Left renal pelvis (tissue), 4 donors: ENCODE results near the gene SRPRB. TPM values are rescaled to one million over a fixed set of nuclear protein-coding genes. Genes with fewer than 3 reads are reported as not detected.
"Not testable (repeated sequence)": the region's sequence is repeated elsewhere in the genome, so short reads cannot be mapped to it uniquely, and the experiment has no call there.

Experiments used
- DNase-seq, 4 donors: peaks; one replicate each; pipeline ENCODE4 v3.0.0-alpha.2; 2013; ENCODE audit warnings: low read depth in 4 of 4, low spot score in 3 of 4
- polyA plus RNA-seq, 4 donors: library from polyadenylated mRNA; unstranded; fragments of 120-200 nt; gene quantifications; one replicate each; pipeline ENCODE4 v1.2.1, GENCODE V29; 2013; ENCODE audit not compliant: insufficient read length in 4 of 4

The SRPRB gene
- polyA plus RNA-seq, 4 donors: 46.3 to 61.5 (median 52.2) TPM

GRCh38 chr3:133777807-133778568 is 27.6 kb upstream of the SRPRB start:
- DNase-seq: no peak

DNA sequence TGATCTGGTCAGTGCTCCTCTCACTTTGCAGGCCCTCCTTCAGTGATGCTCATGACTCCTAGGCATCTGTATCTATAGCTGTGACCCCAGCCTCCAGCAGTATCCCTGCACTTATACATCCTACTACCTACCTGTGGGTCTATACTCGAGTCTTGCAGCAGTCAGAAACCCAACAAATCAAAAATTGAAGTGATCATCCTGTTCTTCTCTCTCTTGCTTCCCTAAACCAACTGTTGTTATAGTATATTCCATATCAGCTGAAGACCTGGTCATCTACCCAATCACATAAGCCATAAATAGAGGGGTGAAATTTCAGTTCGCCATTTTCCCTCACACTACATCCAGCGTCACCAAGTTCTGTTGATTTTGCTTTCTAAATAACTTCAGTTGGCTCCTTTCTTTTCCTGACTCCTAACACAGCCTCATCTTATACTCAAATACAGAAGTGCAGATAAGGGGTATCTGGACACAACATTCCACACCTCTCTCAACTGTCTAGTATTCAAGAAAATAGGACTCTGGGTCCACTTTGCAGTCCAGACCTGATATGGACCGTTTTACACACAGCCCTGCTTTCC is 25.9 kb upstream of the SRPRB start:
- DNase-seq: no peak

- not testable (repeated sequence) for DNase-seq
Measured at GRCh38 chr3:133780756-133781155, 24.9 kb upstream of the SRPRB start.

GRCh38 chr3:133781570-133781969 is 24.0 kb upstream of the SRPRB start:
- no peak for DNase-seq

DNA sequence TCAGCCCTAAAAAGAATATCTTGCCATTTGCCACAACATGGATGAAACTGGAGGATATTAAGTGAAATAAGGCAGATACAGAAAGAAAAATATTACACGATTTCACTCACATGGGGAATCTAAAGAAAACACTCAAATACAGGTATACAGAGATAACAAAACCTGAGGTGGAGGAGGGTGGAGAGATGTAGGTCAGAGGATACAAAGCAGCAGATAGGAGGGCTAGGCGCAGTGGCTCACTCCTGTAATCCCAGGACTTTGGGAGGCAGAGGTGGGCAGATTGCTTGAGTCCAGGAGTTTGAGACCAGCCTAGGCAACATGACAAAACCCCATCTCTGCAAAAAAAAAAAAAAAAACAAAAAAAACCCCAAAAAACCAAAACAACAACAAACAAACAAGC is 23.2 kb upstream of the SRPRB start:
- DNase-seq: no peak

- no peak for DNase-seq
Measured at GRCh38 chr3:133783762-133784161, 21.9 kb upstream of the SRPRB start.

DNA sequence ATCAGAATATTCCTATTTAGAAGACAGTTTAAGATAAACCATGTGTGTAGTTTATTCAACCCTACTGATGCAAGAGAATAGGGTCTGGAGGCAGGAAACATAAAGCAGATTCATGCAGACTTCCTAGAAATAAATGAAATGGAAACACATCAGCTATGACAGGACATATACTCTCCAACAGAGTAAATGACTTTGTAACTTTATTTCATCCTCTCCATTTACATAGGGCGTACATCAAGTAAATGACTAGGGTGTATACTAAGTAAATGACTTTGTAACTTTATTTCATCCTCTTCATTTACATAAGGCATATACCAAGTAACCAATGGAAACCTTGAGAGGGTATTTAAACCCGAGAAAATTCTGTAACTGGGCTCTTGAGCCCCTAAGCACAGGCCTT is 17.6 kb upstream of the SRPRB start:
- DNase-seq: no peak

- no peak for DNase-seq
Measured at GRCh38 chr3:133792171-133792763, 13.3 kb upstream of the SRPRB start.

DNA sequence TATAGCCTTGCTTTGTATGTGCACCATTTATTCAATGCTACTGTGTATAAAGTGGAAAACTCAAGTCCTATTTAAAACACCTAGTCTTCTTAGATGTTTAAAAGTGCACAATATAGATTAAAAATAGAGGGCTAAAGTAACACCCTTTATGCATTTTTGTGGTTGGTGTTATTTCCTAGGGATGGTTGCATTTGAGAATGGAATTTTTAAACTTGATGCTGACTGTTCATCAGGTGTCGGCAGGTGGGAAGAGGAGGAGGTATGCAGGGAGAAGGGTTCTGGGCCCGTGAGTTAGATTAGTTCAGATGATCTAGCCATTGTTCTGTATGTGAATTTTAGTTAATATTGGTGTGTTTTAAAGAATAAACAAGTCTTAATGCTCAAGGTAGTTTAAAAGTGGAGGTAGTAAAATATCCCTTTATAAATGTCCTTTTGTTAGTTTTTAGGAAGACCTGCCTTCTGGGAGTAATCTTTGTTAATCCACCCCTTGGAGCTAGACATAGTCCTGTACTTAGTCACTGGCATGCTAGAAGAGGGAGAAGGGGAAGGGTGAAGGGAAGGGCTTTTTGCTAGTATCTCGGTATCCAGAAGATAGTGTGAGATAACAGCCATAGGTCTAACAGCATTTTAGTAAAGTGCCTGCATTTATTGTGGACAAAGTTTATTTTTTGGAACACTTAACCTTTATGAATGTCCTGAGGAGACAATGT is 8.1 kb upstream of the SRPRB start:
- DNase-seq: no peak

DNA sequence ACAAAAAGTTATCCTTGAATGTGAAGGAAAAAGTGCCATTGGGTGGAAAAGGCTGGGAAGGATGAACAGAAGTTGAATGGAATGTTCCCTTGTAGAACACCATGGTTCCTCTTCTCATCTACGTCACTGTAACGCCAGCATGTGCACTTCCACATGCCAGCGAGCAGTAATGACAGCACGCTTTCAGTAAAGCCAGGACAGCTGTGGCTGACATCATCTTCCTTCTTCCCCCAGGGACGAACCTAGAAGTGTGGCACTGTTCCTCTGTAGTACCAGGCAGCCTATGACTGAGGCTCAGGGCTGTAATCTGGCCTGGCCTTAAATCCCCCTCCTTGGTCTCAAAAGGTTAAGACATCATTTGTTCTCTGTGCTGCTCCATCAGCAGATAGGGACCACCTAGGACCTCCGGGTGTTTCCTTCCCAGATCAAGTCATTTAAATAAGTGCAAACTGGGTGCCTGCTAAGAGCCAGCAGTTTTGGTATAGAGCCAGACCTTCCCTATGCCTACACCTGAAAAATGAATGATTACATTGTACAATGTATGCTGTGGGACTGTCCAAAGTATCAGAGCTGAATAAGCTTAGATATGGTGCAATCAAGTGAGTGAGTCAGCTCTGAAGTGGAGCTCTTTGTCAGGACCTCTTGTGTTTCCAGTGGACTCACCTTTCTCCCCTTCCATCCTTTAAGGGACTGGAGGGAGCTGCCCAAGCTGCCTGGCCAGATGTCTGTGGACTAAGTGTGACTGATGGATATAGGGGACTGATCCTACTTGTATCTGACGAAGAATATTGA is 5.6 kb upstream of the SRPRB start:
- DNase-seq: no peak

- DNase-seq: no peak
Measured at GRCh38 chr3:133803469-133803868, 2.1 kb upstream of the SRPRB start.

- DNase-seq: no peak
Measured at GRCh38 chr3:133804896-133805295, 719 bp upstream of the SRPRB start.

GRCh38 chr3:133805384-133805701 is 272 bp upstream of the SRPRB start:
- DNase-seq: no peak

DNA sequence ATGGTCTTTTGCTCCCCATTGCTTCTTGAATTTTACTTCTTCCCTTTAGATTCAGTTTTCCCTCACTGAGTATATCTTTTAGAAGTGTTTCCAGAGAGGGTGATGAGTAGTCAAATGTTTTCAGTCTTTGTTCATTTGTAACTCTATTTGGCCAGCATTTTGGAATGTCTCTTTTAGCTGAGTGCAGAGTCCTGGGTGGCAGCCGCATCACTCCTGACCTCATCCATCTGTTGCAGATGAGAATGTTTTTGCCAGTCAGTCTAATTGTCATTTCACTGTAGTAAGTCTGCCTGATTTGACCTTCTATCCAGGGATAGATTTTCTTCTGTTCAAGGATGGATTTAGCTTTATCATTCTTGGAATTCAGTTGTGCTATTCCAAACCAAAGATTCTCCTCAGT is 7.3 kb downstream of the SRPRB start:
- no peak for DNase-seq

- no peak for DNase-seq
Measured at GRCh38 chr3:133815386-133815785, 9.8 kb downstream of the SRPRB start.

DNA sequence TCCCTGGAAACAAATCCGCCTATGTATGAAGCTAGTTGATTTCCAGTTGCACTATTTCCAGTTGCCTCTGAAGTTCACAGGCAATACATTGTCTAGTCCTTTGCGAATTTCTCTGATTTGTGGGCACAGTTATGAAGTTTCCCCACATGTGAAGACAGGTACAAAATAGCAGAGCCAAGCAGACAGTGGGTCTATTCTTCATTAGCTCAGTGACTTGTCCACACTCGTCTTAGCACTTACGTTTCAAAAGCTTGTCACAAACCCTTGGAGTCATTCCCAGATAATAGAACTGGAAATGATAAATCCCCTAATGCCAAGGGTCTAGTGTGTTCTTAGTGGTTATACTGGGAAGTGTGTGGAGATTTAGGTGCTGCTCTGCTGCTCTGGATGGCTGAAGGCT is 14.5 kb downstream of the SRPRB start:
- no peak for DNase-seq

DNA sequence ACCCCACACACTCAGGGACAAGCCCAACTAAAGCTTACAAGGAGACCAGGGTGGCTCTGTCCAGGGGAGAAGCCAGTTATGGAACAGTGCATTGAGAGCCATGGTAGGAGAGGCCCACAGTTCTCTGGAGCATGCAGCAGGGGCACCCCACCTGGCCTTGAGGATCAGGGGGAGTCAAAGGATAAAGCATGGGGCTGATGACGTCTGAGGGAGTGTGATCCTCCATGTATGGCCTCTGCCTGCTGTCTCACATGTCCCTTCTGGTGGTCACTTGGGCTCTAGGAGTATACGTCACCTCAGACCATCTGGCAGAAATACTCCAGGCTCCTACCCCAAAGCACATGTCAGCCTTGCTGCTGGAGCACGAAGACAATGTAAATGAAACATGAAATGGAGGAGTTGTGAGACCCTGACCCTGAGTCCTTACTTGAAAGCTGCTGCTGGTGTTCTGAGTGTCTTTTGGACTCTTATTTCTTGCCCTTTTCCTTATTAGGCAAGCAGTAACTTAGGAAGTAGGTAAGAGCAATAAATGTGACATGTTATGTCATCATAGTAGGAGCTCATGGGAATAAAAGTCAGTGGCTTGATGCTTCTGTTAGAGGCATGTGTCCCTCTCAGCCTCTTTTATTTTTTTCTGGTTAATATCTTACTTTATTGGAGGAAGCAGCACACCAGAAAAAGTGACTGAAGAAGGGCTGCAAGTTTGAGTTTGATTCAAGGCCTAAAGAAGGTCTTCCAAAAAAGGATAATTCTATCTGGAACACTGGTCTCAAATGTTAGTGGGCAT is 15.5 kb downstream of the SRPRB start:
- no peak for DNase-seq

GRCh38 chr3:133821767-133822638 is 16.4 kb downstream of the SRPRB start:
- DNase-seq: no peak

DNA sequence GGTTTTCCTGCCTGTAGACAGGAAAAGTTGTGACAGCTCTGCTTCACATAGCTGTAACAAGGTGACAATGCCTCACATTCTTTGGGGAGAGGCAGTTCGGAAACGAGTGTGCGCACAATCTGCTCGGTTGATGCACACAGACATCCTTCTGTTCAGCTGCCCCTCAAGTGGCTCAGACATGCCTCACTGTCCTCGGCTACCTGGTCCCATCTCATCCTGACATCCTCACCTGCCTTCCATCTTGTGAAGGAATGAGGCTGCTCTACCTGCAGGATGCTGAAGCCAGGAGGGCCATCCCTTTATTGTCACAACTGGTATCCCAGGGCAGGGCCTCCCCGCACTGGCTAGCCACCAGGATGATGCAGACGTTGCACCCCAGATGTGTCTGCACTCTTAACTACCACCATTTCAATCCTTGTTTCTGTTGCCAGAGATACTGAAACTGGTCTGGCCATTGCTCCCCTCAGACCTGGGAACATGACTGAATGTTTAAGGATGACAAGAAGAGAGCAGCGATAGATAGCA is 19.4 kb downstream of the SRPRB start:
- DNase-seq: no peak
